T-cell (primary cell): ENCODE results near the gene SMARCC1. TPM values are rescaled to one million over a fixed set of nuclear protein-coding genes. Genes with fewer than 3 reads are reported as not detected.
A peak's percentile ranks its signal among the peaks of the same experiment; 100 is the strongest.

Experiments
- ATAC-seq, 4 experiments: fragments of 200-7000 bp in 3 of 4; fragments of 150-1000 bp in 1 of 4; cut with Tn5 transposase; replicated peaks in 1 of 4; 1 replicate in 3 of 4; 2 replicates in 1 of 4; pipeline ENCODE4 v1.10.0; 2021; ENCODE audit warnings: moderate library complexity in 3 of 4, mild to moderate bottlenecking in 2 of 4, moderate number of reproducible peaks in 1 of 4
- CTCF ChIA-PET, 2 donors: fragments of 300-600 bp; sonication (Branson Sonifier 250); formaldehyde crosslinking; loops; one replicate each; lab custom pipeline; 2022; ENCODE audit warnings: antibody characterized with exemption in 2 of 2; lab: Charles Lee
- POLR2A ChIA-PET, 2 donors: fragments of 300-600 bp; sonication (Branson Sonifier 250); formaldehyde crosslinking; loops; one replicate each; lab custom pipeline; 2022; ENCODE audit warnings: antibody characterized with exemption in 2 of 2; lab: Charles Lee
- DNase-seq, 35 experiments: peaks; one replicate each; pipeline versions ENCODE4 v3.0.0 to v3.0.0-alpha.2; 2013 to 2023
- H3K27ac ChIP-seq: one replicate; pipeline ENCODE4 v1.5.1; 2013; ENCODE audit warnings: low read length
- H3K27me3 ChIP-seq, 2 experiments: replicated peaks in 1 of 2; 1 replicate in 1 of 2; 2 replicates in 1 of 2; pipeline versions ENCODE4 v1.6.1 to v1.7.0; 2013; ENCODE audit warnings: low read length in 1 of 2, mixed read lengths in 1 of 2; ENCODE audit not compliant: control insufficient read depth in 2 of 2, insufficient read depth in 2 of 2; ENCODE audit errors: extremely low read depth in 1 of 2
- H3K36me3 ChIP-seq, 2 donors: 1 replicate in 1 of 2; 2 replicates in 1 of 2; pipeline versions ENCODE4 v1.6.1 to v1.7.0; 2013; ENCODE audit warnings: low read length in 1 of 2; ENCODE audit not compliant: control insufficient read depth in 2 of 2, insufficient read depth in 1 of 2; ENCODE audit errors: extremely low read depth in 1 of 2
- H3K4me1 ChIP-seq, 2 experiments: 1 replicate in 1 of 2; 2 replicates in 1 of 2; pipeline versions ENCODE4 v1.6.1 to v1.7.0; 2013; ENCODE audit warnings: low read length in 2 of 2, mixed read lengths in 1 of 2; ENCODE audit not compliant: insufficient read depth in 2 of 2, control insufficient read depth in 1 of 2; ENCODE audit errors: extremely low read depth in 1 of 2
- H3K4me3 ChIP-seq, 2 donors: 1 replicate in 1 of 2; 2 replicates in 1 of 2; pipeline versions ENCODE4 v1.5.1 to v1.7.0; 2013; ENCODE audit warnings: mild to moderate bottlenecking in 2 of 2, low read length in 1 of 2, moderate library complexity in 1 of 2; ENCODE audit not compliant: control insufficient read depth in 1 of 2; ENCODE audit errors: extremely low read depth in 1 of 2
- H3K9me3 ChIP-seq: 2 replicates; pipeline ENCODE4 v1.7.0; 2013
- H3K27ac Mint-ChIP-seq, 2 donors: one replicate each; pipeline ENCODE4 v1.8.0; 2020 to 2021; ENCODE audit warnings: mild to moderate bottlenecking in 2 of 2, mixed read lengths in 2 of 2
- H3K27me3 Mint-ChIP-seq, 2 donors: one replicate each; pipeline ENCODE4 v1.8.0; 2021 to 2022; ENCODE audit warnings: mixed read lengths in 2 of 2
- H3K36me3 Mint-ChIP-seq: one replicate; pipeline ENCODE4 v1.8.0; 2021; ENCODE audit warnings: mixed read lengths
- H3K4me1 Mint-ChIP-seq, 3 donors: one replicate each; pipeline ENCODE4 v1.8.0; 2020 to 2022; ENCODE audit warnings: mixed read lengths in 3 of 3, mild to moderate bottlenecking in 1 of 3
- H3K4me3 Mint-ChIP-seq, 3 donors: one replicate each; pipeline ENCODE4 v1.8.0; 2020 to 2022; ENCODE audit warnings: mild to moderate bottlenecking in 3 of 3, mixed read lengths in 3 of 3, moderate library complexity in 3 of 3
- H3K9me3 Mint-ChIP-seq, 3 donors: one replicate each; pipeline ENCODE4 v1.8.0; 2020 to 2022; ENCODE audit warnings: mixed read lengths in 3 of 3
- WGBS: methylation state at CpG from one replicate; pipeline ENCODE4 v1.1.5; 2013; ENCODE audit warnings: missing lambda C conversion rate; ENCODE audit not compliant: insufficient coverage; 5-methylcytosine and 5-hydroxymethylcytosine counted together
- total RNA-seq, 35 experiments: library from RNA in 6 of 35; stranded (reverse) in 6 of 35; fragments of 120-200 nt in 1 of 35; gene quantifications; one replicate each; pipeline versions ENCODE4 v1.2.1 to v1.2.4 and lab custom pipeline; 2013 to 2026

SMARCC1 gene
- total RNA-seq, 5 donors from 2014 or later (not counting 1 experiment from before 2014, with no cell fraction given), result 88.9 to 99.3 (median 92.4) TPM

DNA sequence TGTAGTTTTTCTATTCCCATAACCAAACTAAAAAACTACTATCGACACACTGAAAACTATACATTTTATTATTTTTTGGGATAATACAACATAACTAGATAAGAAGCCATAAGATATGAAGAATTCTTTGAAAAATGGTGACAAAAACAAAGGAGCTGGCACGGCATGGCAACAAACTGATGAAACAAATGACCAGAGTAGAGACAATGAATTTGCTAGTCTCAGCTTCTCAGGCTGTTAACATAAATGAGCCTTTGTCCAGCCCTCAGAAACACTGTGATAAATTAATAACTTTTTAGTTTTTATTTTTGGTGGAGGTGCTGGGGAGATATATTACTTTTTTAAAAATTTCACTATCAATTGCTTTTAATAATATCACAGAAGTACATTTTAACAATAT, 100.7 kb downstream of the SMARCC1 start:
- H3K27ac ChIP-seq, result no peak overlapping the region
- no peaks in the 10 kb centered on the region for H3K9me3 Mint-ChIP-seq
- H3K36me3 ChIP-seq, result peaks cover 4 to 59% of the 10 kb centered on the region in 2 donors
- WGBS, result no CpG with 5 or more reads among the region's 2 CpGs
- ChIA-PET POLR2A (no interaction called here), CTCF (no interaction called here)
- no peaks in the 10 kb centered on the region for H3K27me3 ChIP-seq
- no peaks in the 10 kb centered on the region for H3K4me1 ChIP-seq
- H3K36me3 Mint-ChIP-seq, result peaks cover 47% of the 10 kb centered on the region
- H3K27ac Mint-ChIP-seq, result no peak overlapping the region
- DNase-seq, result no peak
- no peaks in the 10 kb centered on the region for H3K27me3 Mint-ChIP-seq
- H3K4me3 ChIP-seq, result no peak overlapping the region
- no peak for ATAC-seq
- no peaks in the 10 kb centered on the region for H3K4me1 Mint-ChIP-seq
- no peak overlapping the region for H3K4me3 Mint-ChIP-seq
- no peaks in the 10 kb centered on the region for H3K9me3 ChIP-seq

DNA sequence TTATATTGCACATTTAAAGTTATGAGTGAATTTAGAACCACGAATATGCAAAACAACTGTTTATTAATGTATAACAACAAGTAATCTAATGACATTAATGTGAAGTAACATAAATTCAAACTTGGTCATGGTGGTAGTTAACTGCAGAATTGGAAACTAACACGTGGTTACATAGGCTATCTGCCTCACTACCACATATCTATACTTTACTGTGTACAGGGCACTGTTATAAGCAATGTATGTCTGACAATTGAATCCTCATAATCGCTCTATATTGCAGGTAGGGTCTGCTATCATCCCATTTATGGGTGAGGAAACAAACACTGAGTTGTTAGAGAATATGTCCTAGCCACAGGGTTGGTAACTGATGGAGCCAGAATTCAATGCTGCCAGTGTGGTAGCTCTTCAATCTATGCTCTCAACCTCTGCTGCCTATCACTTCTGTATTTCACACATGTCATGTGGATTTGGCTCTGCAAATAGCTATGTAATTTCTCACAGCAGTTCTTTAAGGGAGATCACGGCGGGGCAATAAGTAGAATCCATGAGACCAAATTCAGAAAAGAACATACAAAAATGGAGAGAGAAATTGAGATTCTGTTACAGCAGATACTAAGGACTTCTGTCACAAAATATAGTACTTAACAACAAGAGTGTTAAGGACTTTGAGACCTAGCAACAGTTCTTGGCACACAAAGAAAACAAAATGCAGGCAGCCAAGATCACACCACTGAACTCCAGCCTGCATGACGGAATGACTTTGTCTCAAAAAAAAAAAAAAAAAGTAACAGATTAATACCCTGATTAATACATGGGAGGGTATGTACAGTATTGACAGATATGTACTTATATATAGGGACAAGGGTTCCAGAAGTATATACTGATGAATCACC, 103.0 kb downstream of the SMARCC1 start:
- Histone ChIP-seq H3K9me3 (no peaks in the 10 kb centered on the region), H3K27me3 (no peaks in the 10 kb centered on the region), H3K4me3 (no peak overlapping the region), H3K27ac (no peak overlapping the region), H3K4me1 (no peaks in the 10 kb centered on the region), H3K36me3 (peaks cover 3 to 62% of the 10 kb centered on the region in 2 donors)
- WGBS, result no CpG with 5 or more reads among the region's 6 CpGs
- Mint-ChIP-seq H3K27ac (no peak overlapping the region), H3K4me1 (no peaks in the 10 kb centered on the region), H3K4me3 (no peak overlapping the region), H3K36me3 (peaks cover 57% of the 10 kb centered on the region), H3K27me3 (no peaks in the 10 kb centered on the region), H3K9me3 (no peaks in the 10 kb centered on the region)
- DNase-seq (no peak), ATAC-seq (no peak)
- POLR2A ChIA-PET, result interaction anchor here (0.6 to 0.7 kb wide), 2 partner anchors 186 to 320 kb away, joined by 3 to 6 read pairs; no protein-coding TSS in a partner anchor
- CTCF ChIA-PET, result interaction anchor here in 1 of 2 donors (0.5 kb wide), 1 partner anchor 154 kb away, joined by 3 read pairs; no protein-coding TSS in a partner anchor

DNA sequence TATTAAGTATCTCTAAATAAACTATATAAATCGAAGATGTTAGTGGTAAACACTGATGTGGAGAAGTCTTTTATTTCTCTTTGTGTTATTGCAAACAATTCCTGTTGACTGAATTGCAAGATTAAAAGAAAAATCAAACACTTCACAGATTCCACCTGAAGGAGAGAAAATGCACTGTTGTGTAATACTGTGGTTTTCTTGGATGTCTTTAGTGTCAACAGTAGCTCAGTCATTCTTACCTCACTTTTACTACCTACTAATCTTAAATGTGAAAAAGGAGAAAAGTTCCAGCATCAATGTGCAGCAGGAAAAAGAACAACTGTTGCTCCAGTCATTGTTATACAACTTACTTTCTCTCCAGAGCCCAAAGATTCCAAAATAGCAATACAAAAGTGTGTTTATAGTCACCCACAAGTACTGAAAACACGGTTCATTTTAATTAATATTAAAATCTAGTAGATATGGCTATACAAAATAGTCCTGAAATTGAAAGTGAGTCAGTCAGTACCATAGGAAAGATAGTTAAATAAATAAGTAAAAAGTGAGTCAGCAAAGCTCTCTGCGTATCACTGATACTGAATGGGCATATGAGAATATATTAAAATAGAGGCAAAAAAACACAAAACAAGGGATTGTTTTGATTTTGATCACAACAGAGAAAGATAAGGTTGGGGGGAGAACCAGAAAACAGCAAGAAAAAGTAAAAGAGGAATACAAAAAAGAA, 112.5 kb downstream of the SMARCC1 start:
- no peaks in the 10 kb centered on the region for H3K4me1 ChIP-seq
- Mint-ChIP-seq H3K27me3 (no peaks in the 10 kb centered on the region), H3K9me3 (no peaks in the 10 kb centered on the region), H3K27ac (peak overlapping the region in 1 of 2 donors; percentile 44), H3K4me3 (no peak overlapping the region), H3K4me1 (no peaks in the 10 kb centered on the region), H3K36me3 (peaks cover 33% of the 10 kb centered on the region)
- H3K4me3 ChIP-seq, result no peak overlapping the region
- ATAC-seq, result no peak
- no peaks in the 10 kb centered on the region for H3K27me3 ChIP-seq
- DNase-seq, result no peak
- peaks cover 0 to 60% of the 10 kb centered on the region in 2 donors for H3K36me3 ChIP-seq
- ChIA-PET CTCF (no interaction called here), POLR2A (no interaction called here)
- WGBS, result no CpG with 5 or more reads among the region's 3 CpGs
- H3K27ac ChIP-seq, result no peak overlapping the region
- no peaks in the 10 kb centered on the region for H3K9me3 ChIP-seq

DNA sequence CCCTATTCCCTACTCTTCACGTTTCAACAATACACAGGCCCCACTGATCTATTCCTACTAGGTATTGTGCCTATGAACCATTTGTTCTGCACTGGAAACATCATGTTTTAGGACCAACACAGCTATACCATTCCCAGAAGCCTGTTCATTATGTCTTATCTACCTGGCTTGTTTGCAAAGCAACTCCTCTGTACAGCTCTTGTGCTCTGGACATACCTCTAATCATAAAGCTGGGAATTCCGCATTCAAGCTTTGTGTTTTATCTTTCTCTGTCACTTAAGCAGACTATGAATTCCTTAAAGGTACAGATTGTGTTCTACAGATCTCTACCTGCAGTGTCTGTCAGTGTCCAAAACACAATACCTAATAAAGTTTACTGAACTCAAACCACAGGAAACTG, 115.6 kb downstream of the SMARCC1 start:
- CTCF ChIA-PET, result no interaction called here
- no peak for ATAC-seq
- 83% methylated on average over 1 of the region's 2 CpGs for WGBS
- Mint-ChIP-seq H3K9me3 (no peaks in the 10 kb centered on the region), H3K36me3 (peaks cover 24% of the 10 kb centered on the region), H3K27ac (peak overlapping the region in 1 of 2 donors; percentile 1), H3K4me1 (peaks cover 0 to 4% (median 0%) of the 10 kb centered on the region in 3 donors), H3K4me3 (no peak overlapping the region), H3K27me3 (no peaks in the 10 kb centered on the region)
- H3K36me3 ChIP-seq, result peaks cover 2 to 51% of the 10 kb centered on the region in 2 donors
- H3K4me1 ChIP-seq, result no peaks in the 10 kb centered on the region
- H3K4me3 ChIP-seq, result no peak overlapping the region
- H3K9me3 ChIP-seq, result no peaks in the 10 kb centered on the region
- DNase-seq, result no peak
- POLR2A ChIA-PET, result no interaction called here
- no peak overlapping the region for H3K27ac ChIP-seq
- H3K27me3 ChIP-seq, result no peaks in the 10 kb centered on the region

DNA sequence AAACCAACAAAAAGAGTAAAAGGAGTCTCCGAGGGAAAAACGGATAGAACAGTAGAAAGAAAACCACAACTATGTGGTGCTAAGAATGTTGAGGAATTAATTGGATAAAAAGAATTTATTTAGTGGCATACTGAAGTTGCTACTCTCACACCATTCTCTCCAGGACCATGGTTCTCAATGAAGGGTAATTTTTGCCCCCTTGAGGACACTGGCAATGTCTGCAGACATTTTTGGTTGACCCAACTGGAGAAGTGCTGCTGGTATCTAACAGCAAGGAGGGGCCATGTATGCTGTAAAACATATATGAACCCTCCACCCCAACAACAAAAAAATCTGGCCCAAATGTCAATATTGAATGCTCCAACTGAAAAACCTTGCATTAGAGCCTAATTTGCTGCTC, 117.2 kb downstream of the SMARCC1 start:
- peaks cover 3 to 45% of the 10 kb centered on the region in 2 donors for H3K36me3 ChIP-seq

DNA sequence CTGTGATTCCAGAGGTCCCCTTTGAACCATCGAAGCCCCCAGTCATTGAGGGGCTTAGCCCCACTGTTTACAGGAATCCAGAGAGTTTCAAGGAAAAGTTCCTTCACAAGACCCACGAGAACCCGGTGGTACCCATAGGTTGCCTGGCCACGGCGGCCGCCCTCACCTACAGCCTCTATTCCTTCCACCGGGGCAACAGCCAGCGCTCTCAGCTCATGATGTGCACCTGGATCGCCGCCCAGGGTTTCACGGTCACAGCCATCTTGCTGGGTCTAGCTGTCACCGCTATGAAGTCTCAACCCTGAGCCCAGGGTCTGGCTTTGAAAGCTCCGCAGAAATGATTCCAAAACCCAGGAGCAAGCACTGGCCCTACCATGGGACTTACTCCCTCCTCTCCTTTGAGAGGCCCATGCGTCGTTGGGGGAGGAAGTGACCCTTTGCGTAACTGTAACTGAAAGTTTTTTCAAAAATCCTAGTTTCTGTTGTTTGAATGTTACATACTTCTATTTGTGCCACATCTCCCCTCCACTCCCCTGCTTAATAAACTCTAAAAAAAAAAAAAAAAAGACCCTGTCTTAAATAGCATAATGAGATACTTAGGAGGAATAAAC, 118.0 kb downstream of the SMARCC1 start:
- Histone ChIP-seq H3K4me3 (no peak overlapping the region), H3K36me3 (peaks cover 3 to 50% of the 10 kb centered on the region in 2 donors), H3K27ac (no peak overlapping the region), H3K27me3 (no peaks in the 10 kb centered on the region), H3K4me1 (no peaks in the 10 kb centered on the region), H3K9me3 (no peaks in the 10 kb centered on the region)
- POLR2A ChIA-PET, result interaction anchor here in 1 of 2 donors (0.6 kb wide), 1 partner anchor 65 kb away, joined by 3 read pairs; no protein-coding TSS in a partner anchor
- CTCF ChIA-PET, result no interaction called here
- peaks cover 0 to 4% (median 0%) of the 10 kb centered on the region in 3 donors for H3K4me1 Mint-ChIP-seq
- no peak overlapping the region for H3K4me3 Mint-ChIP-seq
- H3K27me3 Mint-ChIP-seq, result no peaks in the 10 kb centered on the region
- no peak for DNase-seq
- WGBS, result 97% methylated on average over 13 of the region's 16 CpGs
- peaks cover 34% of the 10 kb centered on the region for H3K36me3 Mint-ChIP-seq
- ATAC-seq, result no peak
- peaks cover 0 to 6% (median 0%) of the 10 kb centered on the region in 3 donors for H3K9me3 Mint-ChIP-seq
- no peak overlapping the region for H3K27ac Mint-ChIP-seq

More for the DNA sequence above, 117.2 kb downstream of the SMARCC1 start:
- Histone ChIP-seq H3K27me3 (no peaks in the 10 kb centered on the region), H3K4me3 (no peak overlapping the region), H3K27ac (no peak overlapping the region), H3K4me1 (no peaks in the 10 kb centered on the region), H3K9me3 (no peaks in the 10 kb centered on the region)
- Mint-ChIP-seq H3K9me3 (peaks cover 0 to 2% (median 0%) of the 10 kb centered on the region in 3 donors), H3K4me1 (peaks cover 0 to 4% (median 0%) of the 10 kb centered on the region in 3 donors), H3K27ac (no peak overlapping the region), H3K27me3 (no peaks in the 10 kb centered on the region), H3K36me3 (peaks cover 31% of the 10 kb centered on the region), H3K4me3 (no peak overlapping the region)
- DNase-seq (peak in 1 of 35 experiments; percentile 11), ATAC-seq (no peak)
- ChIA-PET CTCF (no interaction called here), POLR2A (no interaction called here)
- no CpG with 5 or more reads among the region's 2 CpGs for WGBS
